NCI-H2196 treated with DMSO at 0.1 percent for 48 hours (cell line): ENCODE results near the gene TRERF1.

Experiments used
- DNase-seq: peaks from one replicate; lab custom pipeline; 2025; ENCODE audit not compliant: unreplicated experiment; lab: John Stamatoyannopoulos, UW

TRERF1 gene

GRCh38 chr6:42424906-42425474 lies 26.7 kb downstream of the TRERF1 start:
- no peak for DNase-seq

DNA sequence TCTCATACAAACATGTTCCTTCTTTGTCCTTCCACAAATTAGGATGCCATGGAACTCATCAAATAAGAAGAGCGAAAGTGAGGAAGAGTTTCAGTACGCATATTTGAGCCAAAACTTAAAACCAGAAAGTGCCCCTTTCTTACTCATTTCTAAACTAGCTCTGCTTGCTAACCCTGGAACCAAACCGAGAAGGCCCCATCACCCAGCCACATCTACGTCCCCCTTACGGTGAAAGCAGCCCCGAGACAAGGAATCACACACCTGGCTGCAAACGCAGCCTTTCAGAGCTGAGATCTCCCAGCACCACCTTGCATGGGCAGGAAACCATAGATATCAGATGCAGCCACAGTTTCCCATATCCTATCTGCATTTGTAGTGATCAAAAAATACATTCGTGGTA lies 28.5 kb downstream of the TRERF1 start:
- DNase-seq: no peak

DNA sequence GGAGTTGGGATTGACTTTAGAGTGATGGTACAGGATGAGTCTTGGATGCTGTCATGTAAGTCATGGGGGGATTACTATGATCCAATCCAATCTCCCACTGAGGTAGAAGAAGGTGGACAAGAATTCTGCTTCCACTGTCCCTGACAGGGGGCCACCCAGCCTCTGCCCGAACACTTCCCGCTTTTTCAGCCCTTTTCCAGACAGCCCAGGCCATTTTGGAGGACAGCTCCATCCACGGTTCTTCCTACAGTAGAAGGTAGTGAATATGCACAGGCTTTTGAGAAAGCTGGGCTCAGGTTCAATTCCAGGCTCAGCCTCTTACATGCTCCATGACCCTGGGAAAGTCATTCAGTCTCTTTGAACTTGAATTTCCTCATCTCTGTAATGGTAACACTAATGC lies 31.0 kb downstream of the TRERF1 start:
- DNase-seq: no peak

- DNase-seq: no peak
Observed at GRCh38 chr6:42419490-42420280, 32.0 kb downstream of the TRERF1 start.

- DNase-seq: no peak
Observed at GRCh38 chr6:42418724-42419123, 33.0 kb downstream of the TRERF1 start.

GRCh38 chr6:42417641-42418112 lies 34.0 kb downstream of the TRERF1 start:
- no peak for DNase-seq

DNA sequence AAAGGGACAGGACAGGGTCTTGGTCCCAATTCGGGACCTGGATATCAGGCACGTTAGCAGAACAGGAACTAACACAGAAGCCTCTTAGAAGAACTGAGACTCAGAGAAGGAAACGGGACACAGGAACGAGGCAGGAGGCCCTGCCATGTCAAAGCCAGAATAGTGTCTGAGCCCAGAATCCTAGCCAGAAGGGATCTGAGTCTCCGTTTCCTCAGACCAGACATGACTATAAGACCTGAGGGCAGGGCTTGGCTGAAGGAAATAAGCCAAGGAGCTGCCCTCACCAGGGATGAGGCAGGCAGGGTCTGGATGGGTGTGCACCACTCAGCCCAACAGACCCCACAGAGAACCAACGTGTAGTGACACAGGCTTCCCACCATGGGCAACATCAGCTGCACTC lies 40.3 kb downstream of the TRERF1 start:
- no peak for DNase-seq

- DNase-seq: no peak
Observed at GRCh38 chr6:42410861-42411260, 40.9 kb downstream of the TRERF1 start.

GRCh38 chr6:42409581-42409980 lies 42.1 kb downstream of the TRERF1 start:
- no peak for DNase-seq

DNA sequence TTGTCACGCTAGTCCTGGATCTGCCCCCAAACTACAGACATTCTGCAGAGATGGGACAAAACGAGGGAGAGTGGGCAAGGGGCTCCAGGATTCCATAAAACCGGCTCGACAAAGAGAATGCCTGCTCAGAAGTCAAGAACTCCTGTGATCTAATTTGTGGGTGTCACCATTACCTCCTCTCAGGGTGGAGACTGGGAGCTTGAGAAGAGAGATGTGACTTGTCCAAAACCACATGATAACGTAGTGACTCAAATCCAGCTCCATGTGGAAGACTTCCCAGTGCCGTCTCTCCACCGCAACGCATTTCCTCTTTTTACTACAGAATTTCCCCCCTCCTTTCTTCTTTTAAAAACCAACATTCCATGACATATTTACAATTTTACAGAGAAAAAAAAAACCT lies 44.3 kb downstream of the TRERF1 start:
- DNase-seq: no peak

DNA sequence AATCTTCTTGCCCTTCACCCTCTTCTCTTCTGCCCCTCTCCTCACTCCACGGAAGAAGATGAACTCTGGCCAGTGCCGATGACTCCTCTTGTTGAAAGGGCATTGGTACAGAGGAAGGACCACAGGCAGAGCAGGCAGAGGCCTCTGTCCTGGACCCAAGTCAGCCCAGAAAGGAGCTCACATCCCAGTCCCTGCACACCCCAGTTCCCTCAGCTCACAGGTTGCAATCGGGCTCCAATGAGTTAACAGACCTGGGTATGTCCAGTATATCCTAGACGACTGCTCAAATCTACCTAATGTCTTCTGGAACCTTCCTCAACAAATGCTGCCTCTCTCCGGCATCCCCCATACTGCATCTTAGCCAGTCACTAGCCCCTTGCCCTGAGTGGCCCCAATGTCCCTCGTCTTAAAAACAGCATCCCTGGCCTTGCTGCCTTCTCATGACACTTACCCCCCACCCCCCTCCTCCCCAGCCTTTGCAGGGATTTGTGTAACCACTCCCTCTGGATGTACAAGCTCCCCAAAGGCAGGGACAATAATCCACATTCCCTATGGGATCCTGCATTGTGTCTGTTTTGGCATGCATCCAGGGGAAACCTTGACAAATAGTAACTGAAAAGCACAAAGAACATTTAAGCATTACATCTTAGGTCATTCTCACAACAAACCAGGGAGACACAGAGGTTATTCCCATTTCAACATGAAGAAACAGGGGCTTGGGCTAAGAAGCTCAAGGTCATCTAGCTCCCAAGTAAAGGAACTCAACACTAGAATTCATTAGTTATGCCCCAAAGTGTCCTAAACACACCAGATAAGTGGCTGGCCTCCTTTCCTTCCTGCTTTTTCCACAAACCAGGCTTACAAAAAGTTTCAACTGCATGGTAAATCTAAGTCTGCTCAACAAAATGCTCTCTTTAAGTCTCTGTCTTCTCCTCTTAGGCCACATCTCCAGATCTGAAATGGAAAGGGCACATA lies 45.1 kb downstream of the TRERF1 start:
- DNase-seq: no peak

DNA sequence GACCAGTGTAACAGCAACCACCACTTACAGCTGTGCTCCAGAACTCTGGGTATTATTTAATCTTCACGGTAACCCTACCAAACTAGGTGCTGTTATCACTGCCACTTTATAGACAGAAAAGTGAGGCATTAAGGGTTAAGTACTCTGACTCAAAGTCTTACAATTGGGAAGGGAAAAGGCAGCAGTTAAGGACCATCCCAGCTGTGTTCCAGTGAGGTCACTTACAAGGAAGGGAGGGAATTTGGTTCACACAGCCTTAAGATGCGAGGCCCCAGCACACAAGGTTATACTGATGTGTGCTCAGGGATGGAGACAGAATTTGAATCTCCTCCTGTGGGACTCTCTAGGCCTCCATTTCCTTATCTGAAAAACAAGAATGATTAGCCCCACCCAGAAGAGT lies 46.7 kb downstream of the TRERF1 start:
- DNase-seq: no peak

DNA sequence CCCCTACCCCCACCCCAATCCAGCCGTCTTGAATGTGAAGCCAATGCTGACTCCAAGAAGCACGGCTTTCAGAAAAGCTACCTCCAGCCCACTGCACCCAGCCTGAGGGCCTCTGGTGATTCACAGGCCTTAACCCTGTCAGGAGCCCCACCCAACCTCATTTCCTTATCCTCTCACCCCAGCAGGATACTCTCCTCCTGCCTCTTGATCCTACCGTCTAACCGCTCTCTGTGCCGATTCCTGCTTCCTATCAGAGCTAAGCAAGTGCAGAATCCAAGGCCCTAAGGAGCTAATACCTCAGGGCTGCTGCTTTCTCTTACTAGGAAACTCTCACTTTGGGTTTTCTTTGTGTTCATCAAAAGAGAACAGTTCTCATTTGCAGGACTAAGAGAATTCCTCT lies 47.2 kb downstream of the TRERF1 start:
- DNase-seq: no peak

- DNase-seq: no peak
Observed at GRCh38 chr6:42403831-42404230, 47.9 kb downstream of the TRERF1 start.

DNA sequence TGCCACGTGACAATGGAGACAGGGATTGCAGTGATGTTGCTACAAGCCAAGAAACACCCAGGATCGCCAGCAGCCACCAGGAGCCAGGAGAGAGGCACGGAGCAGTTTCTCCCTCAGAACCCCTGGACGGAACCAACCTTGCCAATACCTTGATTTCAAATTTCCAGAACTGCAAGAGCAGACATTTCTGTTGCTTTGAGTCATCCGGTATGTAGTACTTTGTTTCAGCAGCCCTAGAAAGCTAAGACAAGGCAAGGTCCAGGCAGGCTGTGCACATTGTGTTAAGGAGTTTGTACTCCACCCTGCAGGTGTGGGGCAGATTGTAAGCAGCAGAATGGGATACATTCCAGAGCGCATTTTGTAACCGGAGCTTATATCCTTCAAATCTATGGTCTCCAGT lies 48.3 kb downstream of the TRERF1 start:
- no peak for DNase-seq

GRCh38 chr6:42402184-42402583 lies 49.5 kb downstream of the TRERF1 start:
- DNase-seq: no peak

DNA sequence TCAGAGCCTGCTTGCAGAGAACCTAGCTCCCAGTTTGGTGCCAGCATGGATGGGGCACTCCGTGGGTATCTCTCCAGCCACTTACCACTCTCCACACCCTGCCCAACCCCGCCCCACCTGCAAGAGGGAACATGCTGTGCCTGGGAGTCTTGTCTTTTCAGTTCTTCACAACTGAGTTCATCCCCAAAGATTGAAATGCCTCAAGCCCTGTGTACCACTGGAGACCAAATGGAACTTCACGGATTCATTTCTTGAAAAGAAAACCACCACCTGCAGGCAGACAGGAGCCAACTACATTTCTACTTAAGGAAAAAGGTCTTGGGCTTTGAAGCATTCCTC lies 50.1 kb downstream of the TRERF1 start:
- DNase-seq: no peak

DNA sequence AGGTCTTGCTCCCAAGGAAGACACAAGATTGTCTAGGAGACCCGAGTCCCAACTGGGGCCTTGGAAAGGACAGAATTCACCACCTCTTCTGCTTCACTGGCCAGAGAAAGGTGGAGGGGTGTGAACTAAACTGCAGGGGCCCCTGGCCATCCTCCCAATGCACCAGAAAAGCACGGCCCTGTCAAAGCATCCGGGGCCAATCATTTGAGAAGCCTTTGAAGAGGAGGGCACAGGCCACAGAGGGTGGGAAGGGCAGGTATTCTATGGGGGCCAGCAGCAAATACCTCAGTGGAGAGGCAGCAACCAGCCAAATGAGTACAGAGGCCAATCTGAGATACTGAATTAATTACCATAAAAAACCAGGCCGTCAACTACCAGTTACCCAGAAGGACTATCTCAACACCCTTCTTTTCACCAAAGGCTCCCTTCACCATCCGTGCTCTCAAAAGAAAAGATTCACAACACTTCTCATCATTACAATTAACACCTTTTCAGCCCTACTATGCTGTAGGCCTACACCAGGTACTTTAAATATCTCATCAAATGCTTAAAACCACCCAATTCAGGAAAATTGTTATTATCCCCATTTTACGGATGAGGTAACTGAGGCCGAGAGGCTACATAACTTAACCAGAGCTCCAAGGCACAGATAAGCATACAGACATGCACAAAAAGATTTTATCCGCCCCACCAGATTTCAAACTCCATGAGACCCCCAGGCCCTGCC lies 50.7 kb downstream of the TRERF1 start:
- DNase-seq: no peak

- DNase-seq: no peak
Observed at GRCh38 chr6:42400061-42400760, 51.5 kb downstream of the TRERF1 start.

DNA sequence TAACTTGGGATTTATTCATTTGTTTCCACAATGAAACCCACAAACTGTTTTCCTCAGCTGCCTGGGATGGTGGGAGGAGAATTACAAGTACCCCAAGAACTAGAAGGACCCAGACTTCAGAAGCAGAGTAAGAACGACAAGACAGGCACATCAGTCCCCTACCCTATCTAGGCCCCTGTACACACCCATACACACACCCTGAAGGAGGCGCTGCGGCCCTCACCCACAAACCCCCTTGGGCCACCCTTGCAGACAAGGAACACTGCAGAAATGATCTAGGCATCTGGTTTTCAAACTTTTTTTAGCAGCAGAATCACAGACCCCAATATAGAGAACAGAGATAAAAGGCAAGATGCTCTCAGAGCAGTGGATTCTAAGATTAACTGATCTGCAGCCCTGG lies 55.0 kb downstream of the TRERF1 start:
- no peak for DNase-seq
